COLO668 (cell line): ENCODE results near the gene CCL21.

ENCODE experiments used
- DNase-seq: peaks from one replicate; lab custom pipeline; 2025; ENCODE audit not compliant: unreplicated experiment; lab: John Stamatoyannopoulos, UW

CCL21 gene

GRCh38 chr9:34675048-34675714, 34.8 kb downstream of the CCL21 start:
- DNase-seq: peak; percentile 90

- no peak for DNase-seq
These were observed 35.5 kb downstream of the CCL21 start for GRCh38 chr9:34674440-34674839.

GRCh38 chr9:34671307-34671706, 38.6 kb downstream of the CCL21 start:
- no peak for DNase-seq

GRCh38 chr9:34669809-34670562, 40.0 kb downstream of the CCL21 start:
- DNase-seq: no peak

GRCh38 chr9:34665381-34666250, 44.3 kb downstream of the CCL21 start:
- DNase-seq: peak; percentile 92

- DNase-seq: no peak
These were observed 44.9 kb downstream of the CCL21 start for GRCh38 chr9:34665067-34665380.

DNA sequence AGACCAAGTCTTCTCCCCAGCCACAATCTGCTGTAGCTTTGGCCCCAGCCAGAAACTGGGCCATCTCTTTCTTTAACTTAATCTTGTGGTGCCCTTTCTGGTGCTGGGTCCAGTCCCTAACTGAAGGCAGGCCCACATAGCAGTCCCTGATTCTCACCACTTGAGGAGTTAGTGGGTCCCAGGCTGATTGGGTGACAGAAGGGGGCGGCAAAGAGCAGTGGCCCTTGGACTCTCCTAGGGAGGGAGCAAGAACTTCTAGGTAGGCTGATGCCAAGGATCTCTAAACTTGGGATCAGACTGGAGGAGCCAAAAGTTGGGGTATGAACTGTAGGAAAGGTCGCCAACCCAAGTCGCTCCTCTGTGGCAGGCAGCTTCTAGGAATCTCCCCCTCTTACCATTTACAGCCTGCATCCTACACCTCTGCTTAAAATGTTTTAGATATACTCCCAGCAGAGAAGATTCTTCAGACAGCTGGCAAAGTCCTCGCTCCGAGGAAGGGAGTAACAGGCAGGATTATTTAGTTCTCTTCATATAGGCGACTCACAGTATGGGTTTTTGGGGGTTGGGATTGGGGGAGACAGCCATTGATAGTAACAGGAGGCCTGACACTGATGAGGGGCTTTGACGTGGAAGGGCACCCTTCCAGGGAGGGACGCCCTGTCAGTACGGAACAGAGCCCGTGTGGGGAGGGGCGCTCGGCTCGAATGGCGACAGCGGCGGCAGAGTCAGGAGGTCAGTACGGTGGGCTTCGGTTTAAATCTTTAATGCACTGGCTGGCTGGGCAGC, 45.5 kb downstream of the CCL21 start:
- peak; percentile 67 for DNase-seq

GRCh38 chr9:34663303-34663605, 46.7 kb downstream of the CCL21 start:
- DNase-seq: no peak

DNA sequence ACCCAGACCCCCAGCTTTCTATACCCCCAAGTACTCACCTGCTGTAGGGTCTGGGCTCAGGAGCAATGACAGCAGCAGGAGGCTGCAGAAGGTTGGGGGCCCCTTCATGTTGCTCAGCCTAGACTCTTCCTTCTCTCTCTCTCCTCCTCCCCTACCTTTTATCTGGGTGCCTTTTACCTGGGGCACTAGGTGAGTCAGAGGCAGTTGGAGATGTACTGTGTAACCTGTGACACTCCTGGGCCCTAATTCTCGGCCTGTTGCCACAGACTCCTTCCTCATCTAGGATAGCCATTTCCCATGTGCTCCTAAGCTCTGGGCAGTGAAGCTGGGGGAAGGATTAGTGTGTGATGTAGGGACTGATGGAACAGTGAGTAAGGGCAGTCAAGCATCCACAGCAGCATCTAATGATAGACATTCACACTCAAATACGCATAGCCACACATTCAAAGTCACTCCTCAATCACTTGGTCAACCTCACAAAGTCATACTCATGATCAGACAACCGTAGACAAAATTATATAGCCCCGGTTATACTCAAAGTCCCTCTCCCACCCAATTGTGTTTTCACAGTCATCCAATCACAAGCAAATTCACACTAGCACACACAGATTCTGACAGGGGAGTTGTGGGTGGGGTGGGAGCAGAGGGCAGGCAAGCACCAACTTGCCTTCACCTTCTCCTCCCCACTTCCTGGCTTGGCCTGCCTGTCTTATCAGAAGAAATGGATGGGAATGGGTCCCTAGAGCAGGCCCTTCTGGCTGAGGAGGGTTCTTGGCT, 47.2 kb downstream of the CCL21 start, which contains the start of gene CCL27:
CCL27 (minus strand) TSS at position 132 of the 777 bp plus-strand sequence; CDS start at position 108, 24 bp downstream.
- DNase-seq: no peak

DNA sequence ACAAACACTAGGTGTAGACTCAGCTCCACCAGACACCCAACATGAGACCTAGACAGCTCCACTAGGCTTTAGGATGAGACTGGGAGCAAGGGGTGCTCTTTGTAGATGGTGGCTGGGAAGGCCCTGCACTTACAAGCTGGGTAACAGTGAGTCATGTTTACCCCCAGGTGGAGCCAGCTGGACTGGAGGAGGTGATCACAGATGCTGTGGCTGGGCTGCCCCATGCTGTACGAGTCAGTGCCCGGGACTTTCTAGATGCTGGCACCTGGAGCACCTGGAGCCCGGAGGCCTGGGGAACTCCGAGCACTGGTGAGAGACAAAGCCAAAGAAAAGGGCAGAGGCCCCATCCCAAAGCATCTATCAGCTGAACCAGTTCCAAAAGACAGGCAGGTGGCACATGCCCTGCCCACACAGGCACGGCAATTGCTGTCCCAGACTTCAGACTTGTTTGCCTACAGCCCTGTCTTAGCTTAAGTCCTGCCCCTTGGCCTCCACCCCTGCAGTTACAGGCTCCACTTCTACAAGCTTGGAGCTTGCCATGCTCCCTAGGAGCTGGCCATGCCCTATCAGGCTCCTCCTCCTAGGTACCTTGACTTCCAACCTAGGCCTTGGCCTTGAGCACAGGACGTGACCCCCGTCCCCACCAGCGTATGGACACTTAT, 50.2 kb downstream of the CCL21 start:
- DNase-seq: peak; percentile 86
